Measurements from ENCODE around the gene ADAM12. TPM values are rescaled to one million over a fixed set of nuclear protein-coding genes. Genes with fewer than 3 reads are reported as not detected.
"Not testable (repeated sequence)": the region's sequence is repeated elsewhere in the genome, so short reads cannot be mapped to it uniquely, and the experiment has no call there.

Gene ADAM12
- total RNA-seq, 1 donor from 2014 or later = 0.68 TPM

GRCh38 chr10:126074291-126074690 lies 314.0 kb downstream of the ADAM12 start:
- no peak for DNase-seq

DNA sequence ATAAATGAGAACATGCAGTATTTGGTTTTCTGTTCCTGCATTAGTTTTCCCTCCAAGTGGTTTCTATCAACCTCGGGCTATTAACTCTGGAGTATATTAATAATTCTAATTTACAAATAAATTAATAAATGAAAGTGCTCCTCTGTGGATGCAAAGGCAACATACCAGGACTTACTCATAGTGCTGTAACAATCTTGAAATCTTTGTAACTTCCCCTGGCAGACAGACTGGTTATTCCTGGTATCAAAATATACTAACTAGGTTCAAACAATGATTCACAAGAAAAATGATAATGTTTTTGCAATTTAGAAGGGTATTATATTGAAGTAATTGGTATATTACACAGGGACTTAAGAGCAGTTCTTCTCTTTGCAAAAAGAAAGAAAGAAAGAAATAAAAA lies 314.7 kb downstream of the ADAM12 start:
- no peak for DNase-seq

- DNase-seq = no peak
Measured at GRCh38 chr10:126072622-126073021, 315.7 kb downstream of the ADAM12 start.

GRCh38 chr10:126070476-126071215 lies 317.6 kb downstream of the ADAM12 start:
- no peak for DNase-seq

DNA sequence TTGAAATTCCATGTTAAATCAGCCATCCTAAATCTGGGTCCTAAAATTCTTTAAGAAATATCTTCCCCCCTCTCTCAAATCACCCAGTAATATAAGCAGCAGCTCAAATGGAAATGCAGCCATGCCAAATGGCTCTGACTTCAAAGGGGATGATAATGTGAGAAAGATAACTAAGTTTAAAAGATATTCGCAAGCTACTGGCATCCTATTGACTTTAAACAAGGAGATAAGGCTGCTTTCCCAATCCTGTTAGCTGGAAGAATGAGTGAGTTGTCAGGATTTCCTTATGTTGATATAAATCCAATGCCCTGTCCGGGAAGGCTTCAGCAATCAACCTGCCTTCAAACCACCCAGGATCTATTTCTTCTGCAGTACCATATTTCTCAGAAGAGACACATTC lies 320.0 kb downstream of the ADAM12 start:
- no peak for DNase-seq

GRCh38 chr10:126066456-126066855 lies 321.8 kb downstream of the ADAM12 start:
- DNase-seq = no peak

DNA sequence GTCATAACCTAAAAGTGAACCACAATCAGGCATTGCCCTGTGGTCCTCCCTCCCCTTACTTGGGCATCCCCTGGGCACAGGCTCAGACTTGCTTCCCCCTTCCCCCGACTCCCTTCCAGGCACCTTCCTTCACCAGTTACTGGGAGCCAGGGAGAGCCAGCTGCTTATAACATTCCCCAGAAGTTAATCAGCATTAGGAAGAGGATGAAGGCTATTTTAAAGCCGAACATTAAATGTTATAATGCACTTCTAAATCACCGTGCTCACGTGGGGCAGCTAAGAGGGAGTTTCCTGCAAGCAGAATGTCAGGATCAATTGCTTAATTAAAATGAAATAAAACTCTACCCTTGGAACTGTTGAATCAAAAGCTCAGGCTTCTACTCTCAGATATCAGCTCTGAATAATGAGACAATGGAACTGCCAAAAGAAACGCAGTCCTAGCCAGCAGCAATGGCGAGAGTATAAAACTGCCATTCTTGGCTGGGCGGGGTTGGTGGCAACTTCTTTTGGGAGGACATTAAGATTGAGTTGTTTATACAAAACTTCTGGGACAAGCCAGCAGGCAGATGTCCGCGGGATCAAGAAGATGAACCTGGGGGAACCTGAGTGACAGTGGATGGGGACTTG lies 322.4 kb downstream of the ADAM12 start:
- DNase-seq = no peak

DNA sequence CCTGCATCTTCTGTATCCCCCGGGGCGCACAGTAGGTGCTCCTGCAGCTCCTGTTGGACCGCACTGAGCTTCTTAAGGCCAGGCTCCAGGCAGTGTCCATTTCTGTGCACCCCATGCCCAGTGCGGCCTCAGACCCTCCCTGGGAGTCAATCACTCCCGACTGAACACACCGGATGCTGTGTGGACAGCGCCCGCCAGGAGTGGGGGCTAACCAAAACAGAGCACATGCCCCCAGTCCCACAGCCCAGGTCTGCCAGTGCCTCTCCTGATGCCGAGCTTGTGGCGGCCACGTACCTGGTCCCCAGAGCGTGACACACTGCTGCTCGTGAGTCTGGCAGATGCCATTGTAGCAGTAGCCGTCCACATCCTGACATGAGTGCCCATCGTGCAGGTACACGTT lies 323.8 kb downstream of the ADAM12 start:
- DNase-seq = no peak

- DNase-seq = no peak
Measured at GRCh38 chr10:126063353-126063791, 324.9 kb downstream of the ADAM12 start.

- peak; percentile 94 for DNase-seq
Measured at GRCh38 chr10:126062131-126063032, 325.9 kb downstream of the ADAM12 start.

DNA sequence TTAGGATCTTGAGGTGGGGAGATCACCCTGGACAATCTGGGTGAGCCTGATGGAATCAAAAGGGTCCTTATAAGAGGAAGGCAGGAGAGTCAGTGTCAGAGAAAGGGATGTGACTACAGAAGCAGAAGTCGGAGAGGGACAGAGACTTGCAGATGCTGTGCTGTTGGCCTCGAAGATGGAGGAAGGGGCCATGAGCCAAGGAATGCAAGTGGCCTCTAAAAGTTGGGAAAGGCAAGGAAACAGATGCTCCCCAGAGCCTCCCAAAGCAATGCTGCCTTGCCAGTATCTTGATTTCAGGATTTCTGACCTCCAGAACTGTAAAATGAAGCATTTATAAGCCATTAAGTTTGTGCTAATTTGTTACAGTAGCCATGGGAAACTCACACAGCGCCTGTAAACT lies 326.8 kb downstream of the ADAM12 start:
- DNase-seq = no peak

GRCh38 chr10:126060261-126060931 lies 327.9 kb downstream of the ADAM12 start:
- DNase-seq = peak; percentile 88

- DNase-seq = peak; percentile 31
Measured at GRCh38 chr10:126059076-126059826, 329.0 kb downstream of the ADAM12 start.

DNA sequence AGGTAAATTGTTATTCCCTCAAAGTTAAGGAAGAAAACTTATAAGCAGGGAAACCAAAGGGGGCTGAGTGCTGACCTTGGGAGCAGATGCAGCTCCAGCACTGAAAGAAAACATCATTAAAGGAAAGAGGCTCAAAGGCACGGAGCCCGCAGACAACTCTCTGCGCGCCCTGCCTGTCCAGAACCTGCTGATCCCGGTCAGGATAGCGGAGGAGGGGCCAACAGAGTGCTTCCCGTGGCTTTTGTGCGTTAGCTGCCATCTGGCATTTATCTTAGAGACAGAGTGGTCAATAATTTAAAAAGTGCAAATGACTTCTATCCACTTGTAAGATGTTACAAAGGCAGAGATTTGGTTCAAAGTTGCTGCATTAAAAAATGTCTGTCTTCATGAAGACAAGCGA lies 329.8 kb downstream of the ADAM12 start:
- peak; percentile 29 for DNase-seq

DNA sequence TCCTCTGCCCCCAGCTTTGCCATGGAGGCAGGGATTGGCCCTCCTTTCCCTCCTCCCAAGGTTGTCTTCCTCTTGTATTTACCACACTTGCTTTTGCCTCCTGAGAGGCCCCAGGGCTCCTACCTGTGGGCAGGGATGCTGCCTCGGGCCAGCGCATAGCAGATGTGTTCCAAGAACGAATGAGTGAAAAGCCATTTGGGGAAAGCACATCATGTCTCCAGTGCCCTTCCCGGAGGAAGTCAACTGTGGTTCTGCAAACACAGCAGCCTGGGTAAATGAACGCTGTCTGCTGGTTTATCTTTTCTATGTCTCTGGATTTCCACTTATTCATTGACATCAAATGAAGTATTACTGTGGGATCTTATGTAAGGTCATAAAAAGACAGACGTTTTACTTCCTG lies 330.2 kb downstream of the ADAM12 start:
- no peak for DNase-seq

DNA sequence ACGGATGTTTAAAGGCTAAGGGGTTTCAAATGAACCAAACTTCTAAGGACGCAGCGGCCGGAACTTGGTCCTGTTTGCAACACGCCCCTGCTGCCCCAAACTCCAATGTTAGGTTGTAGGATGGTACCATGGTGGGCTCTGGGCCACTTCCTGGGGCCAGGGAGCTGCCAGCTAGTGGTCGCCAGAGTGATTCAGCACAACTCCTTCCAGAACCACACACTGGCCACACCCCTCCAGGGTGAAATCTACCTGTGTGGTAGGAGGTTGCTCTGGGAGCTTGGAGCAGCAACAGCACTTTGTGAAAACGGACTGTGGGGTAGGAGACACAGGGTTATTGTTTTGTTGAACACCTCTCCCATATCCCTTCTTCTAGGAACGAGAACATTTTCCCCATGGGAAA lies 330.8 kb downstream of the ADAM12 start:
- no peak for DNase-seq

DNA sequence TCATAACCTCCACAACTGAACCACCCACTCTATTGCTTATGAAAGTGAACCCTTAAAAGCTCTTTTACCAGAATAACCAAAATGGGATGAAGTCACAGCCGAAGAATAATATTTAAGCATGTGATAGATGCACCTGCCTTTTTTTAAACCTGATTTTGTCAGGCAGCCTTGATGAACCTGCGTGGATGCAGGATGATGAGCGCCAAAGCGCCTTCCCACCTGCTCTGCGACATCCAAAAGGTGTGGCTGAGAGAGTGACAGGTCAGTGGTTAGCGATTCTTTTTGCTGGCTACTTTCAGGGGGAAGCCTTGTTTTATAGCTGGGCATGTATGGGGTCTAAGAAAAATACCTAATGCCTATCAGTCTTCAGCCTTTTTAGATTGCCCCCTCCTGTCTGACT lies 334.1 kb downstream of the ADAM12 start:
- no peak for DNase-seq

DNA sequence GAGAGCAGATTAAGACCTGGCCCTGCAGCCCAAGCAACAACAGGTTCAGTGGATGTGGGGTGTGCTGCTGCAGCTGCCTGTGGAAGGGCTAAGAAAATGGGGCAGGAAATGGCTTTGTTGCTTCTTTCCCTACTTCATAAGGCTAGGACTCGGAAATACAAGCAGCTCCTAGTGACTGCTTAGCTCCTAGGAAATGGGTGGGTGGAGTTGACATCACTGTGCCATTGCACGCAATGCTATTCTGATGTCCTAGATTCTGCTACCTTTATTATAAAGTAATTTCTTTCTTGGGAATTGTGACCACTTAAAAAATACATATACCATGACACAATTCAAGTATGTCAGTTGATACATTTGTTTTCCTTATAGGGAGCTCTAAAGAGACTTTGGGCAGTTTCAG lies 336.1 kb downstream of the ADAM12 start:
- no peak for DNase-seq

DNA sequence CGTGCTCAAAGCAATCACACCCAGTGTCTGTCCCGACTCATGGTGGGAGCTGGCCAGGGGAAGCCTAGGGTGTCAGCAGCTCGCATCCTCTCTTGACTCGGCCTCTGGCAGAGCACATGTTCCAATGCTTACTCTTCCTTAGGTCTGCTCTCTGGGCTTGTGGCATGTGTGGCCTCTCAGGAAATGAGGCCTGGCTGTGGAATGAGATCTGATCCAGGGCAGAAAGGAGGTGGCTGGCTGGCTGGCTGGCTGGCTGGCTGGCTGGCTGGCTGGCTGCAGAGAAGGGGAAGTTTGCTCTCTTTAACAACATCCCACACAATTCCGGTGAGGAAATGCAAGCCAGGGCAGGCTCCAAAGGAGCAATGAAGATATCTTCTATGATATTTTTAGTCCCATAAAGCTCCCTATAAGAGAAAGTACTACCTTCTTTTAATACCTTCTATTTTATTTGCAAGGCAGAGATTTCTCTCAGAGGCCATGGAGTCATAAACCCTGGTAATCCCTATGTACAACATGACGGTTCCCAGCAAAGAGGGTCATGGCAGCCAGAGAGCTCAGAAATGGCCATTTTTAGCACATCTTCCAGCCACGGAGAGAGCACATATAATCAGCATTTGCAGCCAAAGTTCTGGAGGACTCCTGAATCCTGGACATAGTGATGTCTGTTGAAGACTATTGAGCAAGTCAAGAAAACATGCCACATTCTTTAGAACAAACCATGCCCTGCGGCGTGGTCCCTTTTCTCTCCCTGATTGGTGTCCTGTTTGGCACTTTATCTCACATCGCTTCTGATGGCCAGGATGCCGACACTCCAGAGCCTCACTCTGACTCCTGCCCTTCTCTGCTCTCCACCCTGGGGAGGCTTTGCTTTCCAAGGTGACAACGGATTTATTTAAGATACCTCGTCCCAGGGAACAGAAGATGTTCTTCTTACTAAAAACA lies 338.2 kb downstream of the ADAM12 start:
- DNase-seq = peak; percentile 94

- DNase-seq = not testable (repeated sequence)
Measured at GRCh38 chr10:126047749-126048148, 340.5 kb downstream of the ADAM12 start.

- no peak for DNase-seq
Measured at GRCh38 chr10:126046831-126047230, 341.4 kb downstream of the ADAM12 start.

Data from dermis blood vessel endothelial cell (primary cell).